PC-9 (cell line): Measurements from ENCODE around the gene TSHZ2.
"Not testable (repeated sequence)": the region's sequence is repeated elsewhere in the genome, so short reads cannot be mapped to it uniquely, and the experiment has no call there.

Experiments used
- CTCF ChIP-seq: fragments of 200-600 bp; sonication (generic); conservative IDR thresholded peaks from 2 replicates; pipeline ENCODE4 v1.6.1; 2017; ENCODE audit warnings: mixed run types, antibody characterized with exemption, mild to moderate bottlenecking, moderate library complexity
- EZH2 ChIP-seq: fragments of 200-600 bp; sonication (generic); IDR thresholded peaks from 2 replicates; pipeline ENCODE4 v1.8.0; 2017; ENCODE audit warnings: antibody characterized with exemption, low read depth

GRCh38 chr20:53504106-53504505 is 531.9 kb downstream of the TSHZ2 start:
- TF ChIP-seq CTCF, EZH2: not testable (repeated sequence)
